ENCODE measurements around the gene KATNAL1. TPM values are rescaled to one million over a fixed set of nuclear protein-coding genes. Genes with fewer than 3 reads are reported as not detected.
"Not testable (repeated sequence)": the region's sequence is repeated elsewhere in the genome, so short reads cannot be mapped to it uniquely, and the experiment has no call there.

KATNAL1 gene
- total RNA-seq, 1 donor from 2014 or later: 36.2 TPM

DNA sequence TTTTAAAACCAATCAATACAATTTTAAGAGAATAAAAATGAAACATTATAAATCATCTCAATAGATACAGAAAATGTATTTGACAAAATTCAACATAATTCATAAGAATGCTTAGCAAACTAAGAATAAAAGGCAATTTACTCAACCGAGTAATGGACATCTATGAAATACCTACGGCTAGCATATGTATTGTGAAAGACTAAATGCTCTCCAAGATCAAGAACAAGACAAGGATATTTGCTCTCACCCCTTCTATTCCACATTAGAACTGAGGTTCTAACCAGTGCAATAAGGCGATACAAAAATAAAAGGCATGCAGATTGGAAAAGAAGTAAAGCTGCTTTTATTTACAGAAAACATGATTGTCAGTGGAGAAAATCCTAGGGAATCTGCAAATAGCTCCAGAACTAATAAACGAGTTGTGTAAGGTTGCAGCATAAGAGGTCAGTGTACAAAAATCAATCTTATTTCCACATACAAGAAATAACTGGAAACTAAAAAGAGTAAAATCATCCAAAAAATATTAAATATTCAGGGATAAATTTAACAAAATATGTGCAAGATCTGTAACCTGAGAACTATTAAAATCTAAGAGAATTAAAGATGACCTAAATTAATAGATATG is 16.4 kb downstream of the KATNAL1 start:
- no peak for TF ChIP-seq CTCF (IDR thresholded peaks at IDR 0.05)
- Mint-ChIP-seq H3K4me1 (ENCODE audit: low read depth) (peaks cover 17% of the 10 kb centered on the region), H3K4me3 (ENCODE audit: unreplicated experiment) (no peak overlapping the region), H3K9me3 (ENCODE audit: low read depth) (no peaks in the 10 kb centered on the region), H3K36me3 (ENCODE audit: low read depth) (no peaks in the 10 kb centered on the region), H3K27me3 (ENCODE audit: low read depth) (no peaks in the 10 kb centered on the region), H3K27ac (ENCODE audit: unreplicated experiment) (no peak overlapping the region)
- DNase-seq (ENCODE audit: low spot score): no peak

DNA sequence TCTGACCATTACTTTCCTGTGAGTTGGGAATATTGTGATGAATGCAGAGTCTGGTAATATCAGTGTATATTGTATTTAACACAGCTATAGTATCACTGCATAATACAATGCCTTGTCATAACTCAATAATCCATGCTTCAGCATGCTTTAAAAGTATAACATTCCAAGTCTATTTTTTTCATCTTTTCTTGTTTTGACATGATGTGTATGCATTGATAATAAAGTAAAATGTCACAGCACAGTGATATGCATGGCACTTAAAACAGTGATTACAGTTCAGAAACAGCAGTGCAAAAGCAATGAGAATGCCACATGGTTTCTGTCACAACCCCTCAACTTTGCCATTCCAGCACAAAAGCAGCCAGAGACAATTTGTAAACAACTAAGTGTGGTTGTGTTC is 17.8 kb downstream of the KATNAL1 start:
- H3K27me3 Mint-ChIP-seq (ENCODE audit: low read depth): no peaks in the 10 kb centered on the region
- no peak for DNase-seq (ENCODE audit: low spot score)
- peaks cover 17% of the 10 kb centered on the region for H3K4me1 Mint-ChIP-seq (ENCODE audit: low read depth)
- H3K27ac Mint-ChIP-seq (ENCODE audit: unreplicated experiment): no peak overlapping the region
- no peak for TF ChIP-seq CTCF (IDR thresholded peaks at IDR 0.05)
- no peaks in the 10 kb centered on the region for H3K9me3 Mint-ChIP-seq (ENCODE audit: low read depth)
- no peak overlapping the region for H3K4me3 Mint-ChIP-seq (ENCODE audit: unreplicated experiment)
- no peaks in the 10 kb centered on the region for H3K36me3 Mint-ChIP-seq (ENCODE audit: low read depth)

DNA sequence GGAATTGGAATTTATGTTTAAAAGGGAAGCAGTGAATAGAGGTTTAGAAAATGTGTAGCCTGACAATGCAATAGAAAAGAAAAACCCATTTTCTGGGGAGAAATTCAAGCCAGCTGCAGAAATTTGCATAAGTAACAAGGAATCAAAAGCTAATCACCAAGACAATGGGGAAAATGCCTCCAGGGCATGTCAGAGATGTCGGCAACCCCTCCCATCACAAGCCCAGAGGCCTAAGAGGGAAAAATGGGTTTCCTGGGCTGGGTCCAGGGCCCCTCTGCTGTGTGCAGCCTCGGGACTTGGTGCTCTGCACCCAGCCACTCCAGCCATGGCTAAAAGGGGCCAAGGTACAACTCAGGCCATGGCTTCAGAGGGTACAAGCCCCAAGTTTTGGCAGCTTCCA is 21.3 kb downstream of the KATNAL1 start:
- not testable (repeated sequence) for DNase-seq (ENCODE audit: low spot score); H3K36me3 Mint-ChIP-seq (ENCODE audit: low read depth); H3K4me3 Mint-ChIP-seq (ENCODE audit: unreplicated experiment); H3K9me3 Mint-ChIP-seq (ENCODE audit: low read depth); H3K27me3 Mint-ChIP-seq (ENCODE audit: low read depth); H3K27ac Mint-ChIP-seq (ENCODE audit: unreplicated experiment)
- peaks cover 21% of the 10 kb centered on the region for H3K4me1 Mint-ChIP-seq (ENCODE audit: low read depth)

DNA sequence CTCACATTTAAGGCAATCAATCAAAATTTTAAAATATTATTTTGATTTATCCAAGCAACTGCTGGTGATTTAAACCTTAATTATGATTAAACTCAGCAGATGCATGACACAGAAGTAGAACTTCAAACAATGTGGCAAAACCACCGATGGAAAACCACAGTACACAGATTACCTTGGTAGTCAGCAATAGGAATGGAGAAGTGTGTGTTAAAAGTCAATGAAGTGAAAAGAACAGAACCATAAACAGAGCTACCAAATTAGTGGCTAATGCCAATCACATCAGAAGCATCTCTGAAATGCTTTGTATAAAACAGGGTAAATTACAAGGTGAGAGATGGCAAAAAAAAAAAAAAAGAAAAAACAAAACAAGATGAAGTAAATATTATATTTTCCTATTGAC is 31.2 kb downstream of the KATNAL1 start:
- no peak for DNase-seq (ENCODE audit: low spot score)
- peaks cover 5% of the 10 kb centered on the region for H3K9me3 Mint-ChIP-seq (ENCODE audit: low read depth)
- no peaks in the 10 kb centered on the region for H3K27me3 Mint-ChIP-seq (ENCODE audit: low read depth)
- no peak for TF ChIP-seq CTCF (IDR thresholded peaks at IDR 0.05)
- peaks cover 12% of the 10 kb centered on the region for H3K36me3 Mint-ChIP-seq (ENCODE audit: low read depth)
- peaks cover 3% of the 10 kb centered on the region for H3K4me1 Mint-ChIP-seq (ENCODE audit: low read depth)
- H3K4me3 Mint-ChIP-seq (ENCODE audit: unreplicated experiment): no peak overlapping the region
- H3K27ac Mint-ChIP-seq (ENCODE audit: unreplicated experiment): no peak overlapping the region

GRCh38 chr13:30274083-30274482 is 33.3 kb downstream of the KATNAL1 start:
- Mint-ChIP-seq H3K9me3 (ENCODE audit: low read depth) (peaks cover 5% of the 10 kb centered on the region), H3K4me3 (ENCODE audit: unreplicated experiment) (no peak overlapping the region), H3K4me1 (ENCODE audit: low read depth) (peaks cover 3% of the 10 kb centered on the region), H3K27me3 (ENCODE audit: low read depth) (no peaks in the 10 kb centered on the region), H3K27ac (ENCODE audit: unreplicated experiment) (no peak overlapping the region), H3K36me3 (ENCODE audit: low read depth) (peaks cover 13% of the 10 kb centered on the region)
- DNase-seq (ENCODE audit: low spot score): no peak
- no peak for TF ChIP-seq CTCF (IDR thresholded peaks at IDR 0.05)

DNA sequence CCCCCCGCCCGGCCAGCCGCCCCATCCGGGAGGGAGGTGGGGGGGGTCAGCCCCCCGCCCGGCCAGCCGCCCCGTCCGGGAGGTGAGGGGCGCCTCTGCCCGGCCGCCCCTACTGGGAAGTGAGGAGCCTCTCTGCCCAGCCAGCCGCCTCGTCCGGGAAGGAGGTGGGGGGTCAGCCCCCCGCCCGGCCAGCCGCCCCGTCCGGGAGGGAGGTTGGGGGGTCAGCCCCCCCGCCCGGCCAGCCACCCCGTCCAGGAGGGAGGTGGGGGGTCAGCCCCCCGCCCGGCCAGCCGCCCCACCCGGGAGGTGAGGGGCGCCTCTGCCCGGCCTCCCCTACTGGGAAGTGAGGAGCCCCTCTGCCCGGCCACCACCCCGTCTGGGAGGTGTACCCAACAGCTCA is 37.3 kb downstream of the KATNAL1 start:
- not testable (repeated sequence) for H3K27ac Mint-ChIP-seq (ENCODE audit: unreplicated experiment); H3K36me3 Mint-ChIP-seq (ENCODE audit: low read depth); H3K4me3 Mint-ChIP-seq (ENCODE audit: unreplicated experiment); H3K9me3 Mint-ChIP-seq (ENCODE audit: low read depth); H3K4me1 Mint-ChIP-seq (ENCODE audit: low read depth); DNase-seq (ENCODE audit: low spot score); H3K27me3 Mint-ChIP-seq (ENCODE audit: low read depth)
